ENCODE data around the gene ECM2.

GRCh38 chr9:92522983-92523970 is 12.5 kb downstream of the ECM2 start:
- TF ChIP-seq EZH2 (IDR thresholded peaks at IDR 0.05; ENCODE audit: insufficient read depth, poor library complexity, severe bottlenecking) (no peak), EZH2phosphoT487 (IDR thresholded peaks at IDR 0.05; ENCODE audit: insufficient read depth, low read depth) (no peak)

Measured in GM23248 (cell line).